NCI-H2081 treated with DMSO at 0.1 percent for 48 hours (cell line): ENCODE results near the gene MAP3K20.
"Not testable (repeated sequence)": the region's sequence is repeated elsewhere in the genome, so short reads cannot be mapped to it uniquely, and the experiment has no call there.

Experiments used
- DNase-seq: peaks from one replicate; lab custom pipeline; 2025; lab: John Stamatoyannopoulos, UW

Gene MAP3K20

GRCh38 chr2:173281898-173282297 is 206.3 kb downstream of the MAP3K20 start:
- not testable (repeated sequence) for DNase-seq

GRCh38 chr2:173282795-173283545 is 207.3 kb downstream of the MAP3K20 start:
- DNase-seq: no peak

GRCh38 chr2:173286153-173286809 is 210.6 kb downstream of the MAP3K20 start:
- DNase-seq: no peak

GRCh38 chr2:173287594-173287993 is 211.9 kb downstream of the MAP3K20 start:
- DNase-seq: no peak

- no peak for DNase-seq
Observed at GRCh38 chr2:173288561-173288960, 212.9 kb downstream of the MAP3K20 start.

GRCh38 chr2:173290046-173290445 is 214.4 kb downstream of the MAP3K20 start:
- DNase-seq: no peak

GRCh38 chr2:173290518-173290917 is 214.9 kb downstream of the MAP3K20 start:
- DNase-seq: no peak

GRCh38 chr2:173291412-173291811 is 215.8 kb downstream of the MAP3K20 start:
- DNase-seq: no peak

- DNase-seq: no peak
Observed at GRCh38 chr2:173296235-173296634, 220.6 kb downstream of the MAP3K20 start.

GRCh38 chr2:173298536-173299097 is 223.0 kb downstream of the MAP3K20 start:
- DNase-seq: no peak

- DNase-seq: no peak
Observed at GRCh38 chr2:173299764-173300163, 224.1 kb downstream of the MAP3K20 start.

- DNase-seq: no peak
Observed at GRCh38 chr2:173300458-173300857, 224.8 kb downstream of the MAP3K20 start.

GRCh38 chr2:173301549-173301948 is 225.9 kb downstream of the MAP3K20 start:
- DNase-seq: not testable (repeated sequence)

- DNase-seq: no peak
Observed at GRCh38 chr2:173305303-173305702, 229.7 kb downstream of the MAP3K20 start.

GRCh38 chr2:173307293-173307692 is 231.6 kb downstream of the MAP3K20 start:
- no peak for DNase-seq

- DNase-seq: not testable (repeated sequence)
Observed at GRCh38 chr2:173309370-173309769, 233.7 kb downstream of the MAP3K20 start.

- DNase-seq: no peak
Observed at GRCh38 chr2:173311844-173312606, 236.4 kb downstream of the MAP3K20 start.
